ENCODE measurements around the gene PPM1H. TPM values are rescaled to one million over a fixed set of nuclear protein-coding genes. Genes with fewer than 3 reads are reported as not detected.

PPM1H gene
- total and polyA plus RNA-seq, 2 donors (not counting 1 experiment from before 2014, with no cell fraction given), result 0.01 TPM; not detected in 1

- H3K27ac Mint-ChIP-seq, result no peak overlapping the region
- intact Hi-C loops (cut with micrococcal nuclease), result no loop called here
- H3K4me1 Mint-ChIP-seq, result peaks cover 2% of the 10 kb centered on the region
- Histone ChIP-seq H3K27ac (ENCODE audit: low read length in 2 of 2) (no peak overlapping the region), H3K4me3 (ENCODE audit: control extremely low read depth in 1 of 5, extremely low read depth in 1 of 5, insufficient read depth in 1 of 5, low read depth in 2 of 5, low read length in 4 of 5) (no peak overlapping the region), H3K9me3 (ENCODE audit: control extremely low read depth in 1 of 3, control insufficient read depth in 2 of 3, insufficient read depth in 1 of 3, low read length in 2 of 3) (peaks cover 0 to 5% (median 0%) of the 10 kb centered on the region in 3 donors), H3K4me1 (ENCODE audit: control insufficient read depth in 2 of 2, insufficient read depth in 2 of 2, low read length in 2 of 2) (no peaks in the 10 kb centered on the region), H3K27me3 (replicated peaks in 1 of 4; ENCODE audit: control extremely low read depth in 1 of 4, control insufficient read depth in 3 of 4, insufficient read depth in 4 of 4, low read length in 3 of 4) (no peaks in the 10 kb centered on the region), H3K79me2 (ENCODE audit: control insufficient read depth, insufficient read depth, low read length) (no peaks in the 10 kb centered on the region), H3K4me2 (replicated peaks; ENCODE audit: low read depth, low read length, poor library complexity, severe bottlenecking) (no peak overlapping the region), H4K20me1 (ENCODE audit: control insufficient read depth, insufficient read depth, low read length, poor library complexity, severe bottlenecking) (no peaks in the 10 kb centered on the region), H2AFZ (ENCODE audit: insufficient read depth, low read depth, low read length, poor library complexity, severe bottlenecking) (no peak overlapping the region), H3K36me3 (replicated peaks in 1 of 2; ENCODE audit: control extremely low read depth in 1 of 2, control insufficient read depth in 1 of 2, extremely low read depth in 1 of 2, insufficient read depth in 2 of 2, low read length in 1 of 2) (no peaks in the 10 kb centered on the region), H3K9ac (ENCODE audit: low read length) (no peak overlapping the region)
- no CpG with 5 or more reads among the region's 2 CpGs for WGBS (ENCODE audit: insufficient coverage)
- H3K4me3 Mint-ChIP-seq, result no peak overlapping the region
- DNase-seq (no peak), ATAC-seq (ENCODE audit: low read depth) (no peak)
- no peak for TF ChIP-seq CTCF (IDR thresholded peaks at IDR 0.05)
- no peak for TF ChIP-seq EZH2 (IDR thresholded peaks at IDR 0.05; ENCODE audit: borderline replicate concordance, insufficient read depth, low read depth, low read length, poor library complexity, severe bottlenecking)
- POLR2A ChIA-PET, result no interaction called here
- H3K9me3 Mint-ChIP-seq (ENCODE audit: insufficient read depth), result no peaks in the 10 kb centered on the region
- CTCF ChIA-PET, result no interaction called here
- peaks cover 6% of the 10 kb centered on the region for H3K27me3 Mint-ChIP-seq
These were observed 56.7 kb downstream of the PPM1H start for GRCh38 chr12:62878211-62878610.

- no peak overlapping the region for H3K27ac ChIP-seq (ENCODE audit: low read length in 2 of 2)
- Mint-ChIP-seq H3K9me3 (ENCODE audit: insufficient read depth) (no peaks in the 10 kb centered on the region), H3K4me3 (no peak overlapping the region), H3K27ac (no peak overlapping the region), H3K27me3 (peaks cover 6% of the 10 kb centered on the region), H3K4me1 (peaks cover 2% of the 10 kb centered on the region)
- 95% methylated on average over 12 of the region's 13 CpGs for WGBS (ENCODE audit: insufficient coverage)
- no peak overlapping the region for H3K9ac ChIP-seq (ENCODE audit: low read length)
- intact Hi-C loops (cut with micrococcal nuclease), result no loop called here
- peaks cover 0 to 5% (median 0%) of the 10 kb centered on the region in 3 donors for H3K9me3 ChIP-seq (ENCODE audit: control extremely low read depth in 1 of 3, control insufficient read depth in 2 of 3, insufficient read depth in 1 of 3, low read length in 2 of 3)
- H3K4me1 ChIP-seq (ENCODE audit: control insufficient read depth in 2 of 2, insufficient read depth in 2 of 2, low read length in 2 of 2), result no peaks in the 10 kb centered on the region
- CTCF ChIA-PET, result no interaction called here
- no peak overlapping the region for H3K4me2 ChIP-seq (replicated peaks; ENCODE audit: low read depth, low read length, poor library complexity, severe bottlenecking)
- H3K36me3 ChIP-seq (replicated peaks in 1 of 2; ENCODE audit: control extremely low read depth in 1 of 2, control insufficient read depth in 1 of 2, extremely low read depth in 1 of 2, insufficient read depth in 2 of 2, low read length in 1 of 2), result no peaks in the 10 kb centered on the region
- no peak for ATAC-seq (ENCODE audit: low read depth)
- H3K79me2 ChIP-seq (ENCODE audit: control insufficient read depth, insufficient read depth, low read length), result no peaks in the 10 kb centered on the region
- POLR2A ChIA-PET, result no interaction called here
- no peaks in the 10 kb centered on the region for H3K27me3 ChIP-seq (replicated peaks in 1 of 4; ENCODE audit: control extremely low read depth in 1 of 4, control insufficient read depth in 3 of 4, insufficient read depth in 4 of 4, low read length in 3 of 4)
- H4K20me1 ChIP-seq (ENCODE audit: control insufficient read depth, insufficient read depth, low read length, poor library complexity, severe bottlenecking), result no peaks in the 10 kb centered on the region
- no peak overlapping the region for H3K4me3 ChIP-seq (ENCODE audit: control extremely low read depth in 1 of 5, extremely low read depth in 1 of 5, insufficient read depth in 1 of 5, low read depth in 2 of 5, low read length in 4 of 5)
- H2AFZ ChIP-seq (ENCODE audit: insufficient read depth, low read depth, low read length, poor library complexity, severe bottlenecking), result no peak overlapping the region
- TF ChIP-seq CTCF (IDR thresholded peaks at IDR 0.05) (no peak), EZH2 (IDR thresholded peaks at IDR 0.05; ENCODE audit: borderline replicate concordance, insufficient read depth, low read depth, low read length, poor library complexity, severe bottlenecking) (no peak)
- no peak for DNase-seq
These were observed 57.9 kb downstream of the PPM1H start for GRCh38 chr12:62876938-62877548.

All from B cell (primary cell).